Skin of body (tissue), 2 donors: ENCODE data around the gene GOT1. TPM values are rescaled to one million over a fixed set of nuclear protein-coding genes. Genes with fewer than 3 reads are reported as not detected.

Experiments used
- DNase-seq: peaks from one replicate; lab custom pipeline; 2025; lab: John Stamatoyannopoulos, UW
- total RNA-seq: library from RNA; depleted of rRNA; stranded (reverse); fragments of >200 nt; gene quantifications from one replicate; pipeline ENCODE4 v1.2.3, GENCODE V29; 2014

Gene GOT1
- total RNA-seq, 1 donor from 2014 or later: 15.2 TPM

DNA sequence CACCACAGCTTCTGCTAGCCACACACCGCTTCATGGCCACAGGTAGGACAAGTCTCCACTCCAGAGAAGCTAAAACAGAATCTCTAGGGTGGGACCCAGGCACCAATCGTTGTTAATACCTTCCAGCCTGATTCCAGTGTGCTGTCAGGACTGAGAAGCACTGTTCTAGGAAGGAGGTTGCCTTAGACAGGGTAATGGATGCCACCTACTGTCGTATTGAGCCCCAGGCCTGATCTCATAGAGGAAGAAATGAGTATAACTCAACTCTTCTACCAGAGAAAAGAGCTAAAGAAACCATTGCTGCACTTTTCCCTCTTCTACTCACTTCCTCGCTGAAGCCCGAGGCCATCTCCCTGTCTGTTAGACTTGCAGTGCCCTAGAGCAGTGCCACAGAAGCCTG, 69.5 kb downstream of the GOT1 start:
- no peak for DNase-seq

DNA sequence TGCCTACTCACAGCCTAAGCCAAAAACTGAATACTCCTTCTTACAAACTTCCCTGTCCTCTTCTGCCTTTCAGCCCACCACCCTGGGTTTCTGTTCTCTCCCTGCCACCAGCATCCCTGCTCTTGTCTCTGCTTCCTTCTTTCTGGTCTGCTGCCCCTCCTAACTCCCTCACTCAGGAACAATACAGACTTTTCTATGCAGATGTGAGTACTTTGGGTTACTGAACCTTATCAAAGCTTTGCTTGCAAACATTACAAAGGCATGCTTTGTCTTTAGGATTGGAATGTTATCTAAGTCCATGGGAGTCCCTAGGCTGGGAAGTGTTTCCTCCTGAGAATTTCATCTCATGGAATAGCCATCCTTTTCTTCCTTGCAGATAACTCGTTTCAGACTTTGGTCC, 72.3 kb downstream of the GOT1 start:
- no peak for DNase-seq

DNA sequence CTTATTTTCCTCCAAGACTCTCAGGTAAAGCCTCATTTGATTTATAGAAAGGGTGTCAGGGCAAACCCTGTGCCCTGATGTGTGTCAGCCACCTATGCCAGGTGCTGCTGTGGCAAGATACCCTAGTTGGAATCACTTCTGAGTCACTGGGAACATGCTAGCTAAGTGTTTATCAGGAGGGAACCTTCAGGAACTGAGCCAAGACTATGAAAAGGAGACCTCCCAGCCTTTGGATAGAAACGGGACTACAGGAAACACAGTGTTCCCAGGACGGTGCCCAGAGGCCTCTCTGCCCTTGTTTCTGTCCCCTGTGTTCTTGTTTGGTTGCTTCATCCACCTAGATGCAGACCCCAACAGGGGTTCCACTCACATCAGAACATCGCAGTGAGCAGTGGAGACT, 72.7 kb downstream of the GOT1 start:
- no peak for DNase-seq

DNA sequence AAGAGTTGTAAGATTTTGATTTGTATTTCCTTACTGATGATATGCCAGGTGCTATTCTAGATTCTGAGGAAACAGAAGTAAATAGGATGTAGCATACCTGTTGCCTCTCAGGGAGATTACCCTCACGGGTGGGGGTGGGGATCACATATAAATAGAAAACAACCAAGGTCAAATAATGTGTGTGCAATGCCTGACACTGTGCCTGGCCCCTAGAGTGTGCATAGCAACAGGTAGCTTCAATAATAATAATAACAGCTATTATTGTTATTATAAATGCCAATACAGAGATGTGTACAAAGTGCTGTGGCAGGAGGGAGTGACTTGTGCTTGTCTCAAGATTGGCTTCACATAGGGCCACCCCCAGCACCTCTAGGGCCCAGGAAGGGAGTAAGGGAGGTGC, 77.2 kb downstream of the GOT1 start:
- DNase-seq: no peak

DNA sequence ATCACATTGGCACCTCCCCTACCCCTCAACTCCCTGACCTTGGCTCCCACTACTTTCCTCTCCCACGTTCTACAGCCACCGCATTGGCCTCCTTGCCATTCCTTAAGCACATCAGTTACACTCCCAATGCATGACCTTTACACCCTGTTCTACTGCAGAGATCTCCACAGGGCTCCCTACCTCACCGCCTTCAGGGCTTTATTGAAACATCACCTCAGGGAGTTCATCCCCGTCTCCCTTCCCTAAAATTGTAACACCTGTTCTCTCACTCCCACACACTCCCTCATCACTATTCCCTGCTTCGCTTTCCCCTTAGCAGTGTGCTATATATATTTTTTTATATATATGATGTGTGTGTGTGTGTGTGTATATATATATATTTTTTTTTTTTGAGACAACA, 82.8 kb downstream of the GOT1 start:
- DNase-seq: no peak

Other genes with a start within 250 kb of the GOT1 start
- gene HPSE2, start 194.8 kb downstream of the GOT1 start, total RNA-seq: 3.1 TPM
- gene CNNM1, start 101.3 kb downstream of the GOT1 start, total RNA-seq: 0.20 TPM
- gene NKX2-3, start 102.3 kb upstream of the GOT1 start, total RNA-seq: not detected
- gene SLC25A28, start 189.8 kb upstream of the GOT1 start, total RNA-seq: 22.8 TPM
- gene ENTPD7, start 228.9 kb upstream of the GOT1 start, total RNA-seq: 16.6 TPM